Stimulated activated CD8-positive, alpha-beta memory T cell treated with anti-CD3 and anti-CD28 coated beads, Interleukin-15, amount 100 ng/mL, for 4 hours (primary cell): ENCODE data around the gene BTAF1.
"Not testable (repeated sequence)": the region's sequence is repeated elsewhere in the genome, so short reads cannot be mapped to it uniquely, and the experiment has no call there.

Experiments used
- DNase-seq, 2 donors: peaks; one replicate each; pipeline ENCODE4 v3.0.0-alpha.2; 2020; ENCODE audit warnings: low read depth in 2 of 2

BTAF1 gene

DNA sequence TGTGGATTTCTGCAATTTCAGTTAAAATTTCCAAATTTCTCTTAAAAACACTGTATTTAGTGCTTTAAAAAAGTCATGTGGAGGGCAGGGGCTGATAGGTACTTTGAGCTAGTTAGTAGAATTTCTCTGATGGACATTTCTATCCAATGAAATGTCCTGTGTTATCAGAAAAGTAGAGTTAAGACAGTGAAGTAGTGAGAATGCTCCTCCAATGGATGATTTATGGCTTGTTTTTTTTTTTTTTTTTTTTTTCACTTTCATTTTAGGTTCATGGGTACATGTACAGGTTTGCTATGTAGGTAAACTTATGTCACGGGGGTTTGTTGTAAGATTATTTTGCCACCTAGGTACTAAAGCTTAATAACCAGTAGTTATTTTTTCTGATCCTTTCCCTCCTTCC is 55.0 kb downstream of the BTAF1 start:
- no peak for DNase-seq

DNA sequence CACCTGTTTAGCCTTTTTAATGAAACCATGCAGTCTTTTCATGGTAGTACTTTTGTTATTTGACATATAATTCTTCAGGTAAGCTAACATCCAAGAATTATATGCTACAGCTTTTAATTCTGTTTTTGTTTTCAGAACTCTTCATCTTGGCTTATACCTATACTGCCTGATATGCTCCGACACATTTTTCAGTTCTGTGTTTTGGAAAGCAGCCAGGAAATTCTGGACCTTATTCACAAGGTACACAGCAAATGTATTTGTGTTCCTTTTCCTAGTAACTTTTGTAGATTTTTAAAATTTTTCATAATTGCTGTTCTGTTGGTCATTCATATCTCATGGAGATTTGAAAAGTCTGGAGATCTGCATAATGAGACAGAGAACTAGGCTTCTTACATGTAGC is 56.7 kb downstream of the BTAF1 start:
- no peak for DNase-seq

DNA sequence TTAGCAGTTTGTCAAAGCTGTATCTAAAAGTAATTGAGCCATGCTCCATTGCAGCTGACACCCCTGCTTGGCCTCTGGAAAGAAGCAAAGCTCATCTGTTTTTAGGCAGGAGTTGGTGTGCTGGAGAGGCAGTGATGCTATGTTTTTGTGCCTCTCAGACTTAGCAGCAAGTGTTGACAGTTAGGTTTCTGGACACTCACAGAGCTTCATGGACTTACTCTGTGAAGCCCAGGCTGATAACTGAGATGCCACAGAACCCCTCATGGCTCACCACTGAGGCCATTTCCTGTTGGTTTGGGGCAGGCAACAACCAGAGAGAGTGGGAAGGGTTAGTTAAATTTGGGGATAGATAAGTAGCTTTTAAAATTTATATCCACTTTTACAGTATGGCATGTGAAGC is 59.8 kb downstream of the BTAF1 start:
- DNase-seq = no peak

DNA sequence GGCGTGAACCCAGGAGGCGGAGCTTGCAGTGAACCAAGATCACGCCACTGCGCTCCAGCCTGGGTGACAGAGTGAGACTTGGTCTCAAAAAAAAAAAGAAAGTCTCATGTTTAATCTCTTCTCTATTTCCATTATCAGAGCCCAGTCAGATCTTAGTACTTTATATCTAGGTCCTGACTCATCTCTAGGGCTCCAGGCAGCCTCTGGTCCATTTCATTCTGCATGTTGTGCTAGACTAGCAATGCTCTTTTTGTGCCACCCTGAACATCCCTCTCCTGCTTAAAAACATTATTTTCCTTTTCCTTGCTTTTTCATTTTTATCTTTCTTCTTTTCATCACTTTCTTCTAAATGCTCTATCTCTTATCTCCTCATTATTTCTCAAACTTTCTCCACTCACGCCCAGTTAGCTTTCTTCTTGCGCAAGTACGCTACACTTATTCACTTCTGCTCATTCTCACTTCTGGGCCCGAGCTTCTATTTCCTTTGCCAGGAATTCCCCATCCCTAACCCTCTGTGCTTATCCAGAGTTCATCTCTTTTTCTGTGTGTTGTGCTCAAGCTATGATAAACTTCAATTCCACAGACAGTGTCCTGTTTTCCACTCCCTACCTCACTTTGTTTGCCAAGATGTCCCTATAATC is 63.9 kb downstream of the BTAF1 start:
- DNase-seq = no peak

DNA sequence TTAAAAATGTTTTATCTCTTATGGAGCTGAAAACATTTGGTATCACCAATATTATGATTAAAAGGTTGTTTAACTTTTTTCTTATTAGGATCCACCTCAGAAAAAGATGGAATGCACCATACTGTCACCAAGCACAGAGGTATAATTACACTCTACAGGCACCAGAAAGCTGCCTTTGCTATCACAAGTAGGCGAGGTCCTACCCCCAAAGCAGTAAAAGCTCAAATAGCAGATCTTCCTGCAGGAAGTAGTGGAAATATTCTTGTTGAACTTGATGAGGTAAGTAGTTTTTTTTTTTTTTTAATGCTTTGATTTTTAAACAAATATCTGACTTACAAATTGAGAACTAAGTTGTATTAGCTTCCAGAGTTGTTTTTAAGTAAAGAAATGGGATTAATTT is 68.5 kb downstream of the BTAF1 start:
- no peak for DNase-seq

DNA sequence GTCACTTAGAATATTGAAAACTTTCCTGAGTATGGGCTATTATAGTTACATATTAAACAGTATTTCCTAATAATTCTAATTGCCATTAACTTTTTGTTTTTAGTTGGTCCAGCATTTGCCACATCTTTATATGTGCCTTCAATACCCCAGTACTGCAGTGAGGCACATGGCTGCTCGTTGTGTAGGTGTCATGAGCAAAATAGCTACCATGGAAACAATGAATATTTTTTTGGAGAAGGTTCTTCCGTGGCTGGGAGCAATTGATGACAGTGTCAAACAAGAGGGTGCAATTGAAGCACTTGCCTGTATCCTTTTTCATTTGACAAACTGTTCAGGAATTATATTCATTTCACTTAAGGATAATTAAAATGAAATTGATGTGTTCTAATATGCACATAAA is 72.7 kb downstream of the BTAF1 start:
- DNase-seq = no peak

DNA sequence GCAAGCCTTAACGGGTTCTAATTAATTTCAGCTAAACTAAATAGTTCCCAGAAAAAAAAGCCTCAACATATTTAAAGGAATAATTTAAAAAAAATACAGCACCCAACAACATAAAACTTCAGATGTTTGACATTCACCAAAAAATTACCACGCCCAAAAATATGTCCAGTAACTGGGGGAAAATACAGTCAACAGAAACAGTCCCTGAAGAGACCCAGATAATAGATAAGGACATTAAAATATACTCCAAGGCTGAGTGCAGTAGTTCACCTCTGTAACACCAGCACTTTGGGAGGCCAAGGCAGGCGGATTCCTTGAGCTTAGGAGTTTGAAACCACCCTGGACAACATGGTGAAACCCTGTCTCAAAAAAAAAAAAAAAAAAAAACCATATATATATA is 78.0 kb downstream of the BTAF1 start:
- no peak for DNase-seq

DNA sequence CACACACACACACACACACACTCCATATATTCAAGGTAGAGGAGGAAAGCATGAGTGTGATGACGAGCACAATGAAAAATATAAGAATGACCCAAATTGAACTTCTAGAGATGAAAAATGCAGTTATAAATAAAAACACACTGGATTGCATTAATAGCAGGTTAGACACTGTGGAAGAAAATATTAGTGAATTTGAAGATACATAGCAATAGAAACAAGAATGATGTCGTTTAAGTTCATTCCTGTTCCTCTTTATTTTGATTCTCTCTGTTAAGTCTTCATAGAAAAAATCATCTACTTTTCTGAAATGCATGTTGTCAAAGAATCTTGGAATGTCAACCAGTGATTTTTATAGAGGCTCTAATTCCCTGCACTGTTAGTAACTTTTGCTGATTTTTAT is 78.4 kb downstream of the BTAF1 start:
- DNase-seq = no peak

DNA sequence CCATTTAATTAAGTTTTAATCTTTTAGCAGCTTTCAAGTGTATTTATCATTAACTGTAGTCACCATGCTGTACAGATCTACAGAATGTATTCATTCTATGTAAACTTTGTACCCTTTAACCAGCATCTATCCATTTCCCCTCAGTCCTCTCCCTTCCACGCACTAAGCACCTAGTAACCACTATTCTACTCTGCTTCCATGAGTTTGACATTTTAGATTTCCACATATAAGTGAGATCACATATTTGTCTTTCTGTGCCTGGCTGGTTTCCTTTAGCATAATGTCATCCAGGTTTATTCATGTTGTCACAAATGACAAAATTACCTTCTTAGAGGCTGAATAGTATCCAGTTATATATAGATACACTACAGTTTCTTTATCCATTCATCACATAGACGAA is 79.7 kb downstream of the BTAF1 start:
- no peak for DNase-seq

DNA sequence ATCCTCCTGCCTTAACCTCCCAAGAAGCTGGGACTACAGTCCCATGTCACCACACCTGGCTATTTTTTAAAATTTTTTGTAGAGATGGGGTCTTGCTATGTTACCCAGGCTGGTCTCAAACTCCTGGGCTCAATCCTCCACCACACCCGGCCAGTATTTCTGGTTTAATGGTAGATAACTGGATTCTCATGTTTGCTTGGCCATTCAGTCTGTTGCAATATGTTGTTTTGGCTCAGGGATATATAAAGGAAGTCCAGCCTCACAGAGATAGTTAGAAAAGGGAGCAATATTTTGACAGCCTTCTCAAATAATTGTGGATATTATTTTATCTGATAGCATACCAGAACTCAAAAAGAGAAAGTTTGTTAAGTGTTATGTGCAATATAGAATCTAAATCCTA is 82.4 kb downstream of the BTAF1 start:
- no peak for DNase-seq

DNA sequence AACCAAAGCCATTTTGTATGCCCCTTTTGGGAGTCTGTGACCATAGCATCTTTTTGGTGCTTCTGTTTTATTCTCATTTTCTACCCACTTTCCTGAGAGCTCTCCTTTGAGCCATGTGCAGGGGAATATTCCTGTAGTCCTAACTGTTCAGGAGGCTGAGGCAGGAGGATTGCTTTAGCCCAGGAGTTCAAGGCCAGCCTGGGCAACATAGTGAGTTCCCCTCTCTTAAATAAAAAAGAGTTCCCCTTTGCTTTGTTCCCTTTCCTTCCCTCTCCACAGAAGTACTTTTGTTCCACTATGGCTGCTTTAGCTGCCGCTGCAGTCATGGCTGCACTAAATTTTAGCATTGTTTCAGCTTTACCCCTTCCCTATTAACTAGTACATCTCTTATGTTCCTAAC is 85.9 kb downstream of the BTAF1 start:
- no peak for DNase-seq

DNA sequence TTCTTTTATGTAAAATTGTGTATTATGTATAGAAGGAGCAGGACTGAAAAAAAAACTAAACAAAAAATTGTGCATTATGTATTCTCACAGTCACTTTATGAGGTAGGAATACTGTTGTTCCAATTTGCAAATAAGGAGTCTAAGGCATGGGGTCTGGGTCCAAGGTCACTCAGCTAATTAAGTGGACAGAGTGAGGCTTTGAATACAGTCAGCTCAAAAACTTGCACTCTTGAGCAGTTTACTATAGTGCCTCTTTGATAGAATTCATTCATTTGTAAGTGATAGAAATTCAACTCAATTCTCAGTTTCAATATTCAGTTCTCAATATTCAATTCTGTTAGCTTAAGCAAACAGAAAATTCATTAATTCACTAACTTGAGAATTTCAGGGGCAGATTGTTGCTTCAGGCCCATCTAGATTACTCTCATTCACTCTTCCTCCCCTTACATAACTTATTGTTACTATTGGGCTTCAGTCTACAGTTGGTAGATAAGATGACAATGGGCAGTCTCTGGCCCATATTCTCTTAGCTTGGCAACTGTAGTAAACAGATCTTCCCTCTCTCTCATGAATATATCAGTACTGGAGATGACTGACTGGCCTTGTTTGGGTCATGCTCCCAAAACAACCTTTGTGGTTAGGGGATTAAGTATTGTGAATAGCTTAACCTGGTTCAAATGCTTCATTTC is 86.6 kb downstream of the BTAF1 start:
- DNase-seq = no peak

DNA sequence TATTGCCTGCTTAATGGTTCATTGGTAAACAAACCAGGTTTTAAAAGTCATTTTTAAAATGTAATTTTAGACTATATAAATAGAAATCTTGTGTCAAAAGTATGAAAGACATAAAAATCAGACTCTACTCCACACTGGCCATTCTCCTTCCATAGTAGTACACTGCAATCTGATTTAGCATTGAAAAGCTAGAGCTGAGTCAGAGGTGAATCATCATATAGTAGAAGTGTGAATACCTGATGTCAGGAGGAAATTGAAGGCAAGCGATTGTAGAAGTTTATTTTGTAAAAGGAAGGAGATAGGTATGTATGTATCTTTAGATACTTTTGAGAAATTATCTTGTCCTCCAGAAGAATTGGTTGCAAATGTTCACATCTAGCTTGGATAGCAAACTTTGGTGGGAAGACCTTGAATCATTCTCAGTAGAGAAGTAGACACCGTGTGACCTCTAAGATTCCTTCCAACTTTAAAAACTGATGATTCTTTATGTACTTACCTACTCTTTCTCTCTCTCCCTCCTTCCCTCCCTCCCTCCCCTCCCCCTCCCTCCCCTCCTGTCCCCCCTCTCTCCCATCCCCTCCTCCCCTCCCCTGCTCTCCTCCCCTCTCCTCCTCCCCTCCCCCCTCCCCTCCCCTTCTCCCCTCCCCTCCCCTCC is 88.1 kb downstream of the BTAF1 start:
- DNase-seq = no peak

DNA sequence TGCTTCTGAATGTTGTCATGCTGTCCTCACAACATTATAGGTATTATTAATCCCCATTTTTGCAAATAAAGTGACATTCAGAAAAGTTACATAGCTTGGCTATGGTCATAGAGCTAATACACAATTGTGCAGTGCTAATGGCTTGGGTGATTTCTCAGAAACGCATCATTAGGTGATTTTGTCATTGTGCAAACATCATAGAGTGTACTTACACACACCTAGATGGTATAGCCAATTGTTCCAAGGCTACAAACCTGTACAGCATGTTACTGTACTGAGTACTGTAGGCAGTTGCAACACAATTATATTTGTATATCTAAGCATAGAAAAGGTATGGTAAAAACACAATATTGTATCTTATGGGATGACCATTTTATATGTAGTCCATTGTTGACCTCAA is 91.0 kb downstream of the BTAF1 start:
- DNase-seq = no peak

DNA sequence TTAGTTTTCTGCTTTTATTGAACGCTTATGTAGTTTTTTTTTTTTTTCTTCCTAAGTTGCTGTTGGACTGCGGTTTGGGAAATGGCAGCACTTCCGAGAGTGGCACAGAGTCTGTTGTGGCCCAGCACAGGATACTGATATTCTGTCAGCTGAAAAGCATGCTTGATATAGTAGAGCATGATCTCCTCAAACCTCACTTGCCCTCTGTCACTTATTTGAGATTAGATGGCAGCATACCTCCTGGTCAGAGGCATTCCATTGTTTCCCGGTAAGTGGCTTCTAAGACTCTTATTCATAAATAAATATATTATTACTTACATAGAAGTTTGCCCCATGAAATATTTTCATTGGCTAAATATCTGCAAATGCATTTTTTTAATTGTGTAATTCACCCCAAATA is 101.1 kb downstream of the BTAF1 start:
- no peak for DNase-seq

DNA sequence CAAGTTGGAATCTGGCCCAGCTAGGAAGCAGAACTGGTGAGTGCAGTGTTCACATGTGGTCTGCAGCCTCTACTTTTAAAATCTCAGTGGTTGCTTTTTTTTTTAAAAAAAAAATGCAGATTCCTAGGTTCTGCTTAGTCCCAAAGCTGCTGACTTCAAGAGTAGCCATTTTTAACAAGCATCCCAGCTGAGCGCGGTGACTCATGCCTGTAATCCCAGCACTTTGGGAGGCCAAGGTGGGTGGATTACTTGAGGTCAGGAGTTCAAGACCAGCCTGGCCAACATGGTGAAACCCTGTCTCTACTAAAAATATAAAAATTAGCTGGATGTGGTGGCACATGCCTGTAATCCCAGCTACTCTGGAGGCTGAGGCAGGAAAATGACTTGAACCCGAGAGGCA is 101.8 kb downstream of the BTAF1 start:
- DNase-seq = not testable (repeated sequence)

DNA sequence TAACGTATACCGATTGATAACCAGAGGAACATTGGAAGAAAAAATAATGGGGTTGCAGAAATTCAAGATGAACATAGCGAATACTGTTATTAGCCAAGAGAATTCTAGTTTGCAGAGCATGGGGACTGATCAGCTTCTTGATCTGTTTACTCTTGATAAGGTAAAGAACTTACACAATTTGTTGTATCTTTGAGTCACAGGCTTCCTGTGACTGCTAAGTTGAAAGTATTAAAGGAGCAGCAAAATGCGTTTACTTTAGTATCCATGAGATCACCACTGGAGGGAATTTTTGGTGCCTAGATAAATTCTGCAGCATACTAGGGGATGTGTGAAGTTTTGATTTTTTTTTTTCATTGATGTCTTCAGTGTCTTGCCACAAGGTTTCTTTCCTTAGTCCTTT is 103.6 kb downstream of the BTAF1 start:
- no peak for DNase-seq

DNA sequence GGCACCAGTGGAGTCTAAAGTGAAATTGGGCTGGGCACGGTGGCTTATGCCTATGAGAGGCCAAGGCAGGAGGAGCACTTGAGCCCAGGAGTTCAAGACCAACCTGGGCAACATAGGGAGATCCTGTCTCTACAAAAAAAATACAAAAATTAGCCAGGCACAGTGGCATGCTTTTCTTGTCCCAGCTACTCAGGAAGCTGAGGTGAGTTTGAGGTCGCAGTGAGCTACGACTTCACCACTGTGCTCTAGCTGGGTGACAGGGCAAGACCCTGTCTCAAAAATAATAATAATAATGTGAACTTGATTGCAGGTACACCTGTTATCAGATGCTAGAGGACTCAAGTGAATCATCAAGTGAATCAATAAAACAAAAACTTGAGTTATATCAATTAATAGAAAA is 108.0 kb downstream of the BTAF1 start:
- DNase-seq = no peak

DNA sequence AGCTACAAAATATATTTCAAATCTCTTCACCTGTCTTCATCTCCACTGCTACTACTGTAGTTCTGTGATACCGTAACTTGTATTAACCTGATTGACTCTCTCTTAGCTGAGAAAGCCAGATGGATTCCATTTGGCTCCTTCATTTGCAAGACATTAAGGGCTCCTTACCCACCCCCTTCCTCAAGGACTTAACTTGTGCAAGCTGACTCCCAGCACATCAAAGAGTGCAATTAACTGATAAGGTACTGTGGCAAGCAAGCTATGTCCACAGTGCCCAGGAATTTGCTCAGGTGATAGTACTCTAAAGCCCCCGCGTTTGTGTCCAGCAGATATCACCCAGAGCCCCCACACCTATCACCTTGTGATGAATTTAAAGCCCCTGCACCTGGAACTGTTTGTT is 109.5 kb downstream of the BTAF1 start:
- not testable (repeated sequence) for DNase-seq

DNA sequence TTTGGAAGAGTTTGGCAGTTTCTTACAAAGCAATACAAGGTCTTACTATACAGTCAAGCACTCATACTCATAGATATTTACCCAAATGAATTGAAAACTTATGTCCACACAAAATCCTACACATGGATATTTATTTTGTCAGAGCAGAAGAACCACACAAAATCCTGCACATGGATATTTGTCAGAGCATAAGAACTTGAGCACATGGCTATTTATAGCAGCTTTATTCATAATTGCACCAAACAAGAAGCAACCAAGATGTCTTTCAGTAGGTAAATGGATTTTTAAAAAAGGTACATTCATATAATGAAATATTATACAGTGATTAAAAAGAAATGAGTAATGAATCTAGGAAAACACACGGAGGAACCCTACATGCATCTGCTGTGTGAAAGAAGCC is 115.4 kb downstream of the BTAF1 start:
- no peak for DNase-seq

DNA sequence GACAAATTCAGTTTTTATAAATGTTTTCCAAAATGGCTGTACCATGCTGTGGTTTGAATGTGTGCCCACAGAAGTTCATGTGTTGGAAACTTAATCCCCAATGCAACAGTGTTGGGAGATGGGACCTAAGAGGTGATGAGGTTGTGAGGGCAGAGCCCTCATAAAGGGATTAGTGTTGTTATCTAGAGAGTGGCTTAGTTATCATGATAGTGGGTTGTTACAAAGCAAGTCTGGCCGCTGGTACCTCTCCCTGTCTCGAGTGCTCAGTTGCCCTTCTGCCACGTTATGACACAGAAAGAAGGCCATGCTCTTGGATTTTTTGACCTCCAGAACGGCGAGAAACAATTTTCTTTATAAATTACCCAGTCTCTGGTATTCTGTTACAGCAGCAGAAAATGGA is 119.0 kb downstream of the BTAF1 start:
- DNase-seq = no peak

DNA sequence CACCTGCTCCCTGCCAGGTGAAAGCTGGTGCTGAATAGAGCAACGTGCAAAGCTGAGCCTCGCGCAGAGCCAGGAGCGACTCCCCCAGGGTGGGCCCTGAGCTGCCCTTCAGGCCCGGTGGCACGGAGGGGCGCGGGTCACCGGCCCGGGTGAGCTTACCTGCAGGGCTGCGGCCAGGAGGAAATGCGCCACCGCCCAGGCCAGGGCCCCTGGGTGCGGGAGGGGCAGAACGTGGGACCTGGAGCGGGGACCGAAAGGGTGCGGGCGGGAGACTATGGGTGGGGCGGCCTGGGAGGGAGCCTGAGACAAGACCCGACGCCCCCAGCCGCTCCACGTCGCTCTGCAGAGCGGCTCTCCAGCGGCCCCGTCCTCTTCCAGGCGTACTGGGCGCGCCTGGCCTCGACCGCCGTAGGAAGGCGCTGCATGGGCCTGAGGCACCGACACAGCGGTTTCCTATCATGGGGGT is 122.1 kb downstream of the BTAF1 start:
- no peak for DNase-seq

DNA sequence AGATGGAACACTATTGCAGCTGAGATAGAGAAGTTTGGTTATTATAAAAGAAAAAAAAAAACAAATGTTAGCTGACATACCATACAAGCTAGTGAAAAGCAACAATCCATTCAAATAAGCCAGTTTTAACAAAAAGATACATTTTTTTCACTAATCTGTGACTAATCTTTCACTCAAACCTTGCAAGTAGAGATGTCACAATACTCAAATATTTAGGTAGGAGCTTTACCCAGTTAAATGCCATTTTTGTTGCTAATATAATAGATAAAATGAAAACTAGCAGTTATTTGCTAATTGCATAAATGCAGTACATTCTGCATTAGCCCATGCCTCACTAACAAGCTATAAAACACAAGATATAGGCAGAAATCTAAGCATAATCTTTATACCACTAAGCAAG is 123.6 kb downstream of the BTAF1 start:
- no peak for DNase-seq
